ENCODE data around the gene SDR42E2. TPM values are rescaled to one million over a fixed set of nuclear protein-coding genes. Genes with fewer than 3 reads are reported as not detected.

SDR42E2 gene
- polyA plus RNA-seq, 2 of the 4 experiments (the other 2 are of a cell fraction): not detected

DNA sequence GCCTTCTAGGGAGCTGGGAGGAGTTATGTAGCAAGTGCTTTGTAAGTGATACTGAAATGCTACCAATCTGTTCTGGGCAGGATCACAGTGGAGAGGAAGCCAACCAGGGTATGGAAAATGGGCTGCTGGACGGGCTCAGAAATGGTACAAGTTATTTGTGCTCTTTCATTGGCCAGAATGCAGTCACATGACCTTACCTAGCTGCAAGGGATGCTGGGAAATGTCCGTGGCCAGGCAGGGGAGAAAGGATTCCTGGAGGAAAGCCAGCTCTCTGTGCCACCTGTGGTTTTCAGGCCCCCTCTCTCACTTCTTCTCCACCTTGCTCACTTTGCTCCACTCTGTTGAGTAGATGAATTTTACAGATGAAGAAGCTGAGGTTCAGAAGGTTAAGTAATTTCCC lies 48.5 kb downstream of the SDR42E2 start:
- POLR2A ChIA-PET: no interaction called here
- Histone ChIP-seq H3K4me3 (no peak overlapping the region), H3K9me3 (peaks cover 8% of the 10 kb centered on the region), H3K27ac (no peak overlapping the region), H3K4me2 (no peak overlapping the region), H3K4me1 (peaks cover 9% of the 10 kb centered on the region)
- TF ChIP-seq TFCP2L1 (CRISPR knock-in tag; IDR thresholded peaks at IDR 0.05) (no peak), CTCF (IDR thresholded peaks at IDR 0.05) (no peak), CHD2 (IDR thresholded peaks at IDR 0.05; ENCODE audit: low read length, partially characterized antibody) (no peak), HOXB5 (CRISPR knock-in tag; IDR thresholded peaks at IDR 0.05) (no peak), PHF8 (IDR thresholded peaks at IDR 0.05; ENCODE audit: borderline replicate concordance, low read depth) (no peak)
- TF ChIP-seq, protein P1, sequence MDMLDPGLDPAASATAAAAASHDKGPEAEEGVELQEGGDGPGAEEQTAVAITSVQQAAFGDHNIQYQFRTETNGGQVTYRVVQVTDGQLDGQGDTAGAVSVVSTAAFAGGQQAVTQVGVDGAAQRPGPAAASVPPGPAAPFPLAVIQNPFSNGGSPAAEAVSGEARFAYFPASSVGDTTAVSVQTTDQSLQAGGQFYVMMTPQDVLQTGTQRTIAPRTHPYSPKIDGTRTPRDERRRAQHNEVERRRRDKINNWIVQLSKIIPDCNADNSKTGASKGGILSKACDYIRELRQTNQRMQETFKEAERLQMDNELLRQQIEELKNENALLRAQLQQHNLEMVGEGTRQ (IDR thresholded peaks at IDR 0.05): peak; percentile 50; the same call in 1 of the 2 replicates
- TF ChIP-seq, protein P2, sequence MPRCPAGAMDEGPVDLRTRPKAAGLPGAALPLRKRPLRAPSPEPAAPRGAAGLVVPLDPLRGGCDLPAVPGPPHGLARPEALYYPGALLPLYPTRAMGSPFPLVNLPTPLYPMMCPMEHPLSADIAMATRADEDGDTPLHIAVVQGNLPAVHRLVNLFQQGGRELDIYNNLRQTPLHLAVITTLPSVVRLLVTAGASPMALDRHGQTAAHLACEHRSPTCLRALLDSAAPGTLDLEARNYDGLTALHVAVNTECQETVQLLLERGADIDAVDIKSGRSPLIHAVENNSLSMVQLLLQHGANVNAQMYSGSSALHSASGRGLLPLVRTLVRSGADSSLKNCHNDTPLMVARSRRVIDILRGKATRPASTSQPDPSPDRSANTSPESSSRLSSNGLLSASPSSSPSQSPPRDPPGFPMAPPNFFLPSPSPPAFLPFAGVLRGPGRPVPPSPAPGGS (IDR thresholded peaks at IDR 0.05): no peak
- DNase-seq (ENCODE audit: low read depth in 1 of 2, low spot score in 1 of 2) (no peak), FAIRE-seq (no peak), ATAC-seq (no peak)
- CTCF ChIA-PET: interaction anchor here (1.0 to 24.4 kb wide), 6 partner anchors 15 to 109 kb away, joined by 3 to 320 read pairs (median 3); partner anchors contain the start of gene POLR3E
- WGBS (ENCODE audit: missing lambda C conversion rate): 80% methylated on average over 2 of the region's 2 CpGs

DNA sequence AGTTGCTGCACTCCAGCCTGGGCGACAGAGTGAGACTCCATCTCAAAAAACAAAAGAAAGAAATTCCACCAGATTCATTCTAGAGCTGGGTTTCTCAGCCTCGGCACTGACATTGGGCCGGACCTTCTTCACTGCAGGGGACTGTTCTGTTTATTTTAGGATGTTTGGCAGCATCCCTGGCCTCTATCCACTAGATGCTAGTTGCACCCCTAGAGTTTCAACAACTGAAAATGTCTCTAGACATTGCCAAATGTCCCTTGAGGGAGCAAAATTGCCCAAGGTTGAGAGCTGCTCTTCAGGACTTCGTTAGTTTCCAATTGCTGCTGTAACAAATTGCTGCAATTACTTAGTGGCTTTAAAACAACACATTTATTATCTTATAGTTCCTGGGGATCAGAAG lies 50.9 kb downstream of the SDR42E2 start:
- Histone ChIP-seq H3K9me3 (peaks cover 8% of the 10 kb centered on the region), H3K4me2 (no peak overlapping the region), H3K27ac (no peak overlapping the region), H3K4me3 (no peak overlapping the region), H3K4me1 (no peaks in the 10 kb centered on the region)
- DNase-seq (ENCODE audit: low read depth in 1 of 2, low spot score in 1 of 2): no peak
- ATAC-seq: no peak
- TF ChIP-seq CTCF (IDR thresholded peaks at IDR 0.05) (no peak), SMC3 (IDR thresholded peaks at IDR 0.05) (no peak), ZNF302 (CRISPR knock-in tag; IDR thresholded peaks at IDR 0.05) (no peak), SREBF2 (IDR thresholded peaks at IDR 0.05) (no peak), FOSL2 (IDR thresholded peaks at IDR 0.05) (no peak), FOSL2 (CRISPR knock-in tag; IDR thresholded peaks at IDR 0.05) (no peak), JUNB (IDR thresholded peaks at IDR 0.05) (no peak)
- FAIRE-seq: no peak
- POLR2A ChIA-PET: no interaction called here
- WGBS (ENCODE audit: missing lambda C conversion rate): 62% methylated on average over 4 of the region's 4 CpGs
- CTCF ChIA-PET: no interaction called here

DNA sequence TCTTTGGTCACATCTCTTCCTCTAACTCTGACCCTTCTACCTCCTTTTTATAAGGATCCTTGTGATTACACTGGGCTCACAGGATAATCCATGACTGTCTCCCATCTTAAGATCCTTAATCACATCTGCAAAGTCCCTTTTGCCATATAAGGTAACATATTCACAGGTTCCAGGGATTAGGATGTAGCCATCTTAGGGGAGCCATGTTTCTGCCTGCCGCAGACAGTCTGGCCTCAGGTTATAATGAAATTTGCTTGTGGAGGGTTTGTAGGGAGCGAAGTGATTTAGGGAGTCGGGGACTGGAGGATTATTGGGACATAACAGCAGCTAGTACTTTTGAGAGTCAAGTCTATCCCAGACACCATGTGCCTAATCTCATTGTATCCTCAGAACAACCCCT lies 51.5 kb downstream of the SDR42E2 start:
- WGBS (ENCODE audit: missing lambda C conversion rate): 98% methylated on average over 3 of the region's 3 CpGs
- CTCF ChIA-PET: no interaction called here
- no peak overlapping the region for H3K27ac ChIP-seq
- no peak for ATAC-seq
- FAIRE-seq: no peak
- H3K4me1 ChIP-seq: no peaks in the 10 kb centered on the region
- no peak overlapping the region for H3K4me2 ChIP-seq
- H3K9me3 ChIP-seq: peaks cover 8% of the 10 kb centered on the region
- DNase-seq (ENCODE audit: low read depth in 1 of 2, low spot score in 1 of 2): no peak
- H3K4me3 ChIP-seq: no peak overlapping the region
- TF ChIP-seq ESRRA (IDR thresholded peaks at IDR 0.05; ENCODE audit: borderline replicate concordance, low read length) (no peak), SMC3 (IDR thresholded peaks at IDR 0.05) (no peak), POLR2AphosphoS2 (conservative IDR thresholded peaks at IDR 0.05; ENCODE audit: low read length) (no peak), MYC (IDR thresholded peaks at IDR 0.05; ENCODE audit: borderline replicate concordance, low read length) (no peak), JUNB (IDR thresholded peaks at IDR 0.05) (no peak), KDM5A (IDR thresholded peaks at IDR 0.05) (no peak), NPAS2 (CRISPR knock-in tag; IDR thresholded peaks at IDR 0.05; ENCODE audit: borderline replicate concordance) (no peak)
- POLR2A ChIA-PET: no interaction called here

Data from A549 (cell line).